HG03175 (cell line): ENCODE measurements around the gene HINT1.
"Not testable (repeated sequence)": the region's sequence is repeated elsewhere in the genome, so short reads cannot be mapped to it uniquely, and the experiment has no call there.

Experiments
- ATAC-seq: cut with Tn5 transposase; IDR thresholded peaks from one replicate; pipeline ENCODE4 v1.9.1; 2021; ENCODE audit warnings: mild to moderate bottlenecking, moderate library complexity; ENCODE audit not compliant: unreplicated experiment

HINT1 gene

DNA sequence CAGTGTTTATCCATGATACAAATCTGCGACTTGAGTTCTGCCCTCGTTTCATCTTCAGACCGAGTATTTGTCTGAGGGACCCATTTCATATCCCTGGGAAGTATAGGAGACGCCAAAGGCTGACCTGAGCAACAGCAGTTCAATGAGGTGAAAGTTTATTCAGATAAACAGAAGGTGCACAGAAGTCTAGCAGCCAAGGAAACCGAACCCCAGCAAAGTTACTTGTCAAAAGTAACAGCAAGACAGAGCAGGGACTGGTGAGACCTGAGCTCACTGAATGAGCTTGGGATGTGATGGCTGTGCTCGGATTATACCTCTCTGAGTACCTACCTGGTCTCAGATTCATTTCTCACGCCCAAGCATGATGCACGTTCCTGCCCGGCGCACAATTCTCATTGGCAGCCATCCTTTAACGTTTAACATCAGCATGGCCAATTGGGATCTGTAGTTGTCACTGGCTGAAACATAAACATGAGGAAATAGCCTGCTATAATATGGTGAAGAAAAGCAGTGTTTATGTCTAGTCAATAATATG, 6.3 kb upstream of the HINT1 start:
- ATAC-seq = no peak

DNA sequence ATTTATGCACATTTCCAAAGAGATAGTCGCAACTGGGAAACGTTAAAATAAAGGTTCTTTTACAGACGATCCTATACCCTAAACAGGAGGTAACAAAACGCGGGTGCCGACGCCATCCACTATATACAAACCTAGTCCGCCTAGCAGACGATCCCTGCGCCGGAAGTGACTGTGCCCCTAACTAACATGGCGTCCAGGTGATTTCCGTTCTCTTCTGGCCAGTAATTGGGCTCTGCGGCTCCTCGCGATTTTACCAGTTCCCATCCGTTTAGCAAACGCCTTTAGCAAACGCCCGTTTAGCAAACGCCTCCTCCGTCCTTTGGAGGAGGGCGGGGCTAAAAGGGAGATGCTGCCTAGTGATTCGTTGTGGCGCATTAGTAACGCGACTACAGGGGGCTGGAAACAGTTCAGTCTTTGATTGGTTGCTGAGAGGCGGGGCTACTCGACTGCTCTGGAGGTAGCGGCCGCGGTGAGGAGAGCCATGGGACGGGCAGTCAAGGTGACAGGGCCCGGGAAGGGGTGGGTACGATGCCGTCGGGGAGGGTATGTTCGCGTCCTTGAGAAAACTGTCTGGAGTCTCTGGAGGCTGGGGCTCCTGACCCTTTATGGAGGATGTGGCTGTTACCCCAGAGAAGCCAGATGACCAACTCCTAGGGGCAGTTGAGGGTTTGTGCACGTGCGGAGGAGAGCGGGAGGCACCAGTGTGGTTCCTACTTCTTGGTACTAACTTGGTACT, 5.7 kb upstream of the HINT1 start, which contains the start of gene LYRM7:
TSS of gene LYRM7 (plus strand) at position 405 of the 736 bp plus-strand sequence. CDS start at position 482, 77 bp downstream.
- ATAC-seq = peak; percentile 98

DNA sequence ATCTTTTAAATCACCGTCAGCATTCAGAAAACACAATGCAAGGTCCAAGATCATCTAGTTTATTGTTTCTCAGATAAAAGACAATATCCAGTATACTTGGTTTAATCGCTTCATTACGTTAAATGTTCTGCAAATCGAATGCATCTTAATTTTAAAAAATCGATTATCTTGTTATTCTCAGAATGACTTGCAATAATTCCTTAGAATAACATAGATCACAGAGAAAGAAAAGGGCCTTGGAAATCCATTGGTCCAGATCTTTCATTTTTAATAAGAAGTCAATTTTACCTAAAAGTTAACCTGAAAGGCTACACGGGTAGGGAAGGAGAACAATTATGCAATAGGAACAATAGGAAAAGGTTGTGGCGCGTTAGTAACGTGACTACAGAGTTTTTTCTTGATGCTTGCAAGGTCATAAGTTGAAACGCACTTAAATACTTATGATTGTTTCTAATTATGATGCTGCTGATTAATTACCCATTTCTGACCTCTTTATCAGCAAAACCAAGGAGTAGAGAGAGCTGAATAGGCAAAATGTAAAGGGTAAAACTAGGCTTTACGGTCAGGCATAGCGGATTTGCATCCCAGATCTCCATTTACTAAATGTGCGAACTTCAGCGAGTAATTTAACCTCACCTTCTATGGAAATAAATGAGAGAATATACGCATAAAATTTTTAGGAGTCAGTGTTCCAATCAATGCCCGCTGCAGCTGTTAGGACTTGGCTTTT, 4.9 kb upstream of the HINT1 start:
- no peak for ATAC-seq

DNA sequence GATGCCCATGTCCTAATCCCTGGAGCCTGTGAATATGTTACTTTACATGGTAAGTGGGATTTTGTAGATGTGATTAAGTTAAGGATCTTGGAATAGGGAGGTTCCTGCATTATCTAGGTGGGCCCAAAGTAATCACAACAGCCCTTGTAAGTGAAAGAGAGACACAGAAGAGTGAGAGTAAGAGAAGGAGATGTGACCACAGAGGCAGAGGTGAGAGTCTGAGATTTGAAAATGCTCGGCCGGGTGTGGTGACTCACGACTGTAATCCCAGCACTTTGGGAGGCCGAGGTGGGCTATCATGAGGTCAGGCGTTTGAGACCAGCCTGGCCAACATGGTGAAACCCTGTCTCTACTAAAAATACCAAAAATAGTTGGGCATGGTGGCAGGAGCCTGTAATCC, 2.6 kb upstream of the HINT1 start:
- no peak for ATAC-seq

DNA sequence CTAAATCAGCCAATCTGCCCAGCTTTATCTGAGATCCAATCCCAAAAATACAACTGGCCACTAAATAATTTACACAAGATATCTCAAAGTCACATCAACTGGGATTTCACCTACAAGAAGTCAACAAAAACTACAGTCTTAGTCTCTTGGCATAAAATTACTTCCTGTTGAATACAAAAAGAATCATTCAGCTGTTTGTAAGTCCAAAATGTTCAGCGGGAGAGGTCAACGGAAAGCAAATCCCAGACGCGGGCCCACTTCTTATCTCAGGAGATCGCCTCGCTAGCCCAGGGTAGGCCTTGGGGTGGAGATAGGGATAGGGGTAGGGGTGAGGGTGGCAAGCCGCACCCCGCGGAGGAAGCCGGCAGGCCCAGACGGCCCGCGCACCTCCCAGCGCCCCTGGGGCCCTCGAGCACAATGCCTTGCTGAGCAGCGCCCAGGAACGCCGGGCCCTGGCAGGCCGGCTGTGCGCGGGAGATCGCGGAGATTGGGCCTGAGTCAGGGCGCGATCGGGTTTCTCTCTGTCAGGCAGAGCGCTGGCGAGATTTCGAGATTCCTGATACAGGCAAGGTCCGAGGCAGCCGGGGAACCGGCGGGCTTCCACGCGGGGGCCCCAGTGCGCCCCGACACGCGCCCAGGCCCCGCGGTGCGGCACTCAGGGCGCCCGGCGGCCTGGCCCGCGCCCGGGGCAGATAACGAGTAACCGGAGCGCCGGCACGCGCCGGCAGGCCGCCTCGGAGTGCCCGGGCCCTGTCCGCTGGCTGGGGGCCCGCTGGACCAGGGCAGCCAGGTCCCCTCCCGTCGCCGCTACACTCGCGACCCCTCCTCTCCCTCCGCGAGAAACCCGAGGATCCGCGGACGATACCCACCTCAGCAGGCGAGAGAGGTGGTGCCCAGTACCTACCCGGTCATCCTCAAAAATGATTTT, 601 bp downstream of the HINT1 start:
- peak; percentile 75 for ATAC-seq

DNA sequence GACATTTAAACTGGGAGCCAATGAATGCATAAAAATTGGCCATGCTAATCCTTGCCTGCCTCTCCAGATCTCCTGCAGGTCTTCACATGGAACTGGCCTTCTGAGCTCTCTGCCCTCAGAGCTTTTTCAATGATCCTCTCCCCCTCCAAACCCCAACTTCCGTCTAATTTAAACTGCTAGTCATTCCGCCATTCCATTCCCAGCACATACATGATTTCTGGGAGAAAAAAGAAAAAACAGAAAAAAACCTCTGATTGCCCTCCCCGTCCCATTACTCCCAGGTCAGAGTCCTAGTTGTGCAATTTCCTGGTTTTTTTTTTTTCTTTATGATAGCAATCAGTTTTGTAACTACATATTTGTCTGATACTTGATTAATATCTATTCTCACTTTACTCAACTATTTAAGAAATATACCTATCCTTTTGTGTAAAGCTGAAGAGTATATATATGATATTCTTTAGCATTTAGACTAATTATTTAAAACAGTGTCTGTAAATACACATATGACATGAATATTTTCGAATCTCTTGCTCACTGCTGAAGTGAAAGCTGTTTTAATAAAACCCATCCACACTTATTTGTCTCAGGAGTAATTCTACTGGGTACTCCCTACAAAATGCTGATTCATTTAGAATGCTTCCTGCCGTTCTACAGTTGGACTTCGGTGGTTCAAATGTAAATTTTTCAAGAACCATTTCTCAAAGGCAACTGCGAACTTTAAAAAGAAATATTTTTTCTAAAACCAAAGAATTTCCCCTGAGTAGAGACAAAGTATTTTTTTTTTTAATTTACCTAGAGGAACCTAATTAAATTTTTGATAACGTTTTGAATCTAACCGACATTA, 1.6 kb downstream of the HINT1 start:
- ATAC-seq = no peak

DNA sequence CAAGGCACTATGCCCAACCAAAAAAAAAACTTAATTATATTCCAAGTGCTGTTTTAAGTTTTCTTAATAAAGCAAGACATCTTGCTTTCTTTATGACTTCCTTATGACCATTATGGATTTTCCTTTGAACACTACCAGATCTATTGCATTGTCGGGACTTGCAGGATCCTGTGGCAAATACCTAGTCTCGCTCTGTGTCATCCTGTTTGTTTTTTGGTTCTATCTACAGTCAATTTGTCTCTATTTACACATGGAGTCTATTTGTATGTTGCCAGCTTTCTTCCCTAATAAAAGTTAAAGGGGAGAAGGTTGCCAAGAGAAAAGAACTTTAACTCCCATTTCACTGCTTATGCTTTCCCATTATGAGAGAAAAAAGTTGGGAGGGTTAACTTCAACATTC, 4.9 kb downstream of the HINT1 start:
- ATAC-seq = no peak

DNA sequence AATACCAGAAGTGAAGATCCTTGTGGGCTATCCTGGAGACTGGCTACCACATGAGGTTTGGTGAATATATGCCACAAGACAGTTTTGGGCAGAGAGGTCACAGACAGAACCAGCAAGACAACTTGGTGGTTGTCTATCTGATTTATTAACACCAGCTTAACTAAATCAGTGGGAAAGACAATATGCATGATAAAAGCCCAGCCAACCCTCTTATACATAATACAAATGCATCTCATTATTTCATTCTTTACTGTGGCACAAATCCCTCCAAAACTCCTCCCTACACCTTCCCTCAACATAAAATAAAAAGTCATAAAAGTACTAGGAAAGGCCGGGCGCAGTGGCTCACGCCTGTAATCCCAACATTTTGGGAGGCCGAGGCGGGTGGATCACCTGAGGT, 8.1 kb downstream of the HINT1 start:
- no peak for ATAC-seq

DNA sequence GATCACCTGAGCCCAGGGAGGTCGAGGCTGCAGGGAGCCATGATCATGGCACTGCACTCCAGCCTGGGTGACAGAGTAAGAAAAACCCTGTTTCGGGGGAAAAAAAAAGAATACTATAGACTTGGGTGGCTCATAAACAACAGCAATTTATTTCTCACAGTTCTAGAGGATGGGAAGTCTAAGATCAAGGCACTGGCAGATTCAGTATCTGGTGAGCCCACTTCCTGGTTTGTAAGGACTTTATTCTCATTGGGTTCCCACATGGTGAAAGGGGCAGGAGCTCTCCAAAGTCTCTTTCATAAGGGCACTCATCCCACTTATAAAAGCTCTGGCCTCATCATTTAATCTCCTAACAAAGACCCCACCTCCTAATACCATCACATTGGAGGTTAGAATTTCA, 8.7 kb downstream of the HINT1 start:
- ATAC-seq = no peak

DNA sequence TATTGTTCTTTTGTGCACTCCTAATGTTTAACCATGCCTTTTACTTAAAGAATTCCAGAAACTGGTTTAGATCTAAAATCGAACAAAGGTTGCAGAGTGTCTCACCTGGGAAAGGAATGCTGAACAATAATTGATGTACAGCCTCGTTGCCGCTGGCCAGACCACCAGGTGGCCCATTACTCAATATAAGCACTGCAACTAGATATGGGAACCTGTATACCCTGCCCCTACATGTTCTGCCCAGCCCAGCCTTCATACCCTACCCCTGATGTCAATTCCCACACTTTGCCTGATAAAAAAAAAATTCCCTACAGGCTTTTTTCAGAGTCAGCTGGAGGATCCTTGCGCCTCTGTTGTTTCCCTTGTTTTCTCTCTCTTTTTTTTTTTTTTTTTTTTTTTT, 13.8 kb downstream of the HINT1 start:
- no peak for ATAC-seq

DNA sequence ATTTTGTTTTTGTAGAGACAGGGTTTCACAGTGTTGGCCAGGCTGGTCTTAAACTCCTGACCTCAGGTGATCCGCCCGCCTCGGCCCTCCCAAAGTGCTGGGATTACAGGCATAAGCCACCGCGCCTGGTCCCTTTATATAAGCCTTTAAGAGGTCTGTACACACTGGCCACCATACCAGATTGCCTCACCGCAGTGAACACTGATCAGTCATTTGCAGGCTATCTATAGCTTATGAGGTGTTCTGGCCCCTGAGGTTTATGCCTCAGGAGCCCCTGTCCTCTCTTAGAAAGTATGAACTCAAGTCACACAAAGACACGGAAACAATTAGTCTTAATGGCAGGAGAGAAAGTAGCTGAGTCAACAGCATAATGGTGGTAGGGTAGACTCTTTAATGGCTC, 14.6 kb downstream of the HINT1 start:
- ATAC-seq = no peak

DNA sequence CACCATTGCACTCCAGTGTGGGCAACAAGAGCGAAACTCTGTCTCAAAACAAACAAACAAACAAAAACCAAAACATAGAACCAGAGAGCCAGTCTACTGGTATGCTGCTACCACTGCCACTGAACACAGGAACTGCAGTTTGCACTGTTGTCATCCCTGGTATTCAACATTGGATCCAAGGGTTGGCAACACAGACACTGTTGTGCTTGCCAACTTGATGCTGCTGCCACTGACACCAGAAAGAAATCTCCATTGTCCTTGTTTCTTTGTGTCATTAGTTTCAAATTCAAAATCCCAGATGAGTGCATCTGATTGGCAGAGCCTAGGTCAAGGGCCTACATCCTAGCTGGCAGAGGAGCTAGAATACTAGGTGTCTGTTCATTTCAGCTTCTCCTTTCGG, 16.2 kb downstream of the HINT1 start:
- no peak for ATAC-seq

DNA sequence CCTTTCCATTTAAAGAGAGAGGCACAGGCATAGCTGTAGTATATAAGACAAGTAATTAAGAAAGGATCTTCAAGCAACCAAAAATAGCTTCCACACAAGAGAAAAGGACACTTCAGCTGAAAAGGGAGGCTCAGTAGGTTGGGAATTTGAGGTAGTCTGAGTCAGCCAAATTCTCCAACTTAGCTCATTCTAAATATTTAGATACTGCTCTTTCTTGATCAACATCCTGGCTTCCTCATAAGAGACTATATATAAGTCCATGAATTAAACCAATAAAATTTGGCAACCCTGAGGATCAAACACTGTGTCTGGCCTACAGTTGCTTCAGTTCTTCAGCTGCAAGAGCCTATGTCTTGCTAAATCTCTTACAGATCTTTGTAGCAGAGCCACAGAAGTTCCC, 17.8 kb downstream of the HINT1 start:
- ATAC-seq = no peak

DNA sequence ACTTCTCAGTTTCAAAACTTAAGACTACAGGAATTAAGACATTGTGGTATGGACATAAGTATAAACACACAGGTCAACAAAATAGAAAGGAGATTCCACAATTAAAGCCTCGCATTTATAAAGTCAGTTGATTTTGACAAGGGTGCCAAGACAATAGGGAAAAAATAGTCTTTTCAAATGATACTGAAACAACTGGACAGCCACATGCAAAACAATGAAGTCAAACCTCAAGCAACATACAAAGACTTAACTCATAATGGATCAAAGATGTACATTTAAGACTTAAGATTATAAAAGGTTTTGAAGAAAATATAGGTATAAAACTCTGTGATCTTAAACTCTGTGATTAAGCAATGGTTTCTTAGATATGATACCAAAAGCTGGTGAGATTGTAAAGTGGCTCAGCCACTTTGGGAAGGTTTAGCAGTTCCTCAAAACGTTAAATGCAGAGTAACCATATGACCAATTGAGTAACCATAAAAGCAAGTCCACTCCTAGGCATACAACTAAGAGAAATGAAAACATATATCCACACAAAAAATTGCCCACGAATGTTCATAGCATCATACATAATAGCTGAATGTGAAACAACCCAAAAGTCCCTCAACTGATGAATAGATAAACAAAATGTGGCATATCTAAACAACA, 22.0 kb downstream of the HINT1 start:
- ATAC-seq = no peak

DNA sequence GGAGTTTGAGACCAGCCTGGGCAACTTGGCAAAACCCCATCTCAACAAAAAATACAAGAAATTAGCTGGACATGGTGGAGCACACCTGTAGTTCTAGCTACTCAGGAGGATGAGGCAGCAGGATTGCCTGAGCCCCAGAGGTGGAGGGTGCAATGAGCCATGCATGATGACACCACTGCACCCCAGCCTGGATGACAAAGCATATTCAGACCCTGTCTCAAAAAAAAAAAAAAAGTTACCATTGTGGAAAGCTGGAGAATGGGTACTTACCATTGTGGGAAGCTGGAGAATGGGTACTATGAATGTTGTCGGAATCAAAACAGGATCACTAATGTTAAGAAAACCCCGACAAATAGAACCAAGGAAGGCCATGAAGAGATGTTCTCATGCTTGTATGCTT, 25.7 kb downstream of the HINT1 start:
- no peak for ATAC-seq

DNA sequence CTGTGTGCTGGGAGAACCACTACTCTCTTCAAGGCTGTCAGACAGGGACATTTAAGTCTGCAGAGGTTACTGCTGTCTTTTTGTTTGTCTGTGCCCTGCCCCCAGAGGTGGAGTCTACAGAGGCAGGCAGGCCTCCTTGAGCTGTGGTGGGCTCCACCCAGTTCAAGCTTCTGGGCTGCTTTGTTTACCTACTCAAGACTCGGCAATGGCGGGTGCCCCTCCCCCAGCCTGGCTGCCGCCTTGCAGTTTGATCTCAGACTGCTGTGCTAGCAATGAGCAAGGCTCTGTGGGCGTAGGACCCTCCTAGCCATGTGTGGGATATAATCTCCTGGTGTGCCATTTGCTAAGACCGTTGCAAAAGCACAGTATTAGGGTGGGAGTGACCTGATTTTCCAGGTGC, 26.6 kb downstream of the HINT1 start:
- ATAC-seq = not testable (repeated sequence)

DNA sequence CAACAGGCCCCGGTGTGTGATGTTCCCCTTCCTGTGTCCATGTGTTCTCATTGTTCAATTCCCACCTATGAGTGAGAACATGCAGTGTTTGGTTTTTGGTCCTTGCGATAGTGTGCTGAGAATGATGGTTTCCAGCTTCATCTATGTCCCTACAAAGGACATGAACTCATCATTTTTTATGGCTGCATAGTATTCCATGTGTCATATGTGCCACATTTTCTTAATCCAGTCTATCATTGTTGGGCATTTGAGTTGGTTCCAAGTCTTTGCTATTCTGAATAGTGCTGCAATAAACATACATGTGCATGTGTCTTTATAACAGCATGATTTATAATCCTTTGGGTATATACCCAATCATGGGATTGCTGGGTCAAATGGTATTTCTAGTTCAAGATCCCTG, 32.0 kb downstream of the HINT1 start:
- ATAC-seq = not testable (repeated sequence)

DNA sequence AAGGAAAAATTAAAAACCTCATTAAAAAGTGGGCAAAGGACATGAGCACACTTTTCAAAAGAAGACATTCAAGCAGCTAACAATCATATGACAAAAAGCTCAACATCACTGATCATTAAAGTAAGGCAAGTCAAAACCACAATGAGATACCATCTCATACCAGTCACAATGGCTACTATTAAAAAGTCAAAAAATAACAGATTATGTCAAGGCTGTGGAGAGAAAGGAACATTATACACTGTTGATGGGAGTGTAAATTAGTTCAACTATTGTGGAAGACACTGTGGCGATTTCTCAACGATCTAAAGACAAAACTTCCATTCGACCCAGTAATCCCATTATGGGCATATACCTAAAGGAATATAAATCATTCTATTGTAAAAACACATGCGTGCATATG, 35.8 kb downstream of the HINT1 start:
- no peak for ATAC-seq

DNA sequence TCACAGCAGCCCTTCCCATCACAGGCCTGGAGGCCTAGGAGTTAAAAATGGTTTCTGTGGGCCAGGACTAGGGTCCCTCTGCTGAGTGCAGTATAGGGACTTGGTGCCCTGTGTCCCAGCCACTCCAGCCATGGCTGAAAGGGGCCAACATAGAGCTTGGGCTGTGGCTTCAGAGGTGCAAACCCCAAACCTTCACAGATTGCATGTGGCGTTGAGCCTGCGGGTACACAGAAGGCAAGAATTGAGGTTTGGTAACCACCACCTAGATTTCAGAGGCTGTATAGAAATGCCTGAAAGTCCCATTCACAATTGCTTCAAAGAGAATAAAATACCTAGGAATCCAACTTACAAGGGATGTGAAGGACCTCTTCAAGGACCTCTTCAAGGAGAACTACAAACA, 37.8 kb downstream of the HINT1 start:
- not testable (repeated sequence) for ATAC-seq

DNA sequence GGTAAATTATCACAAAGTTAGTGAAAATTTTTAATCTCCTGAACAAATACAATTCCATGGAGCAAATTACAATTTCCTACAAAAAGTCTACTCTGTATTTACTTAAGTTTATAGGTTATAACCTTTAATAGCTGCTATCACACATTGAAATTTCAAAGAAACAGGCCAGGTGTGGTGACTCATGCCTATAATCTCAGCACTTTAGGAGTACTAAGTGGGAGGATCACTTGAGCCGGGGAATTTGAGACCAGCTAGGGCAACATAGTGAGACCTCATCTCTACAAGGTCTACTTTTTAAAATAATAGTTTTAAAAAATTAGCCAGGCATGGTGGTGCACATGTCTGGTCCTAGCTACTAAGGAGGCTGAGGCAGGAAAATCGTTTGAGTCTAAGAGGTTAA, 50.3 kb downstream of the HINT1 start:
- ATAC-seq = no peak
